NCI-H146 (cell line): ENCODE results near the gene CUX1.
A peak's percentile ranks its signal among the peaks of the same experiment; 100 is the strongest.
"Not testable (repeated sequence)": the region's sequence is repeated elsewhere in the genome, so short reads cannot be mapped to it uniquely, and the experiment has no call there.

ENCODE experiments used
- DNase-seq: peaks from one replicate; lab custom pipeline; 2025; lab: John Stamatoyannopoulos, UW

The CUX1 gene

GRCh38 chr7:102008535-102009262 is 191.3 kb downstream of the CUX1 start:
- no peak for DNase-seq

- DNase-seq: no peak
These were observed 192.2 kb downstream of the CUX1 start for GRCh38 chr7:102009628-102010027.

GRCh38 chr7:102012112-102012830 is 194.8 kb downstream of the CUX1 start:
- not testable (repeated sequence) for DNase-seq

- DNase-seq: no peak
These were observed 195.6 kb downstream of the CUX1 start for GRCh38 chr7:102012941-102013461.

GRCh38 chr7:102018876-102019275 is 201.4 kb downstream of the CUX1 start:
- DNase-seq: no peak

- DNase-seq: no peak
These were observed 202.0 kb downstream of the CUX1 start for GRCh38 chr7:102019461-102019860.

- no peak for DNase-seq
These were observed 204.6 kb downstream of the CUX1 start for GRCh38 chr7:102021841-102022618.

GRCh38 chr7:102024005-102024768 is 206.8 kb downstream of the CUX1 start:
- no peak for DNase-seq

- DNase-seq: no peak
These were observed 207.5 kb downstream of the CUX1 start for GRCh38 chr7:102024769-102025391.

GRCh38 chr7:102025777-102026176 is 208.4 kb downstream of the CUX1 start:
- not testable (repeated sequence) for DNase-seq

- no peak for DNase-seq
These were observed 210.9 kb downstream of the CUX1 start for GRCh38 chr7:102028206-102028826.

- DNase-seq: no peak
These were observed 212.2 kb downstream of the CUX1 start for GRCh38 chr7:102029616-102030015.

- DNase-seq: no peak
These were observed 213.3 kb downstream of the CUX1 start for GRCh38 chr7:102030696-102031095.

- DNase-seq: no peak
These were observed 219.5 kb downstream of the CUX1 start for GRCh38 chr7:102036958-102037357.

- DNase-seq: no peak
These were observed 222.3 kb downstream of the CUX1 start for GRCh38 chr7:102039706-102040105.

- DNase-seq: no peak
These were observed 223.1 kb downstream of the CUX1 start for GRCh38 chr7:102040569-102040968.

- DNase-seq: no peak
These were observed 224.7 kb downstream of the CUX1 start for GRCh38 chr7:102042016-102042656.

- not testable (repeated sequence) for DNase-seq
These were observed 225.4 kb downstream of the CUX1 start for GRCh38 chr7:102042796-102043195.

GRCh38 chr7:102044641-102044983 is 227.2 kb downstream of the CUX1 start:
- DNase-seq: no peak

- peak; percentile 42 for DNase-seq
These were observed 227.7 kb downstream of the CUX1 start for GRCh38 chr7:102044984-102045673.
